Naive B cell (primary cell): Measurements from ENCODE around the gene CHAF1A. TPM values are rescaled to one million over a fixed set of nuclear protein-coding genes. Genes with fewer than 3 reads are reported as not detected.

ENCODE experiments used
- ATAC-seq, 2 donors: fragments of 150-1000 bp; cut with Tn5 transposase; 2 replicates each; pipeline ENCODE4 v1.10.0; 2021; ENCODE audit warnings: low read depth in 2 of 2, mild to moderate bottlenecking in 2 of 2, moderate library complexity in 2 of 2
- DNase-seq: peaks from one replicate; pipeline ENCODE4 v3.0.0; 2022
- H3K27ac Mint-ChIP-seq, 6 donors: one replicate each; pipeline ENCODE4 v1.8.0; 2020 to 2022; ENCODE audit warnings: mild to moderate bottlenecking in 6 of 6, mixed read lengths in 6 of 6, moderate library complexity in 5 of 6, inconsistent platforms in 2 of 6
- H3K27me3 Mint-ChIP-seq, 3 donors: one replicate each; pipeline ENCODE4 v1.8.0; 2021 to 2022; ENCODE audit warnings: mixed read lengths in 3 of 3, mild to moderate bottlenecking in 1 of 3
- H3K36me3 Mint-ChIP-seq, 2 donors: one replicate each; pipeline ENCODE4 v1.8.0; 2020 to 2022; ENCODE audit warnings: mixed read lengths in 2 of 2, inconsistent platforms in 1 of 2, mild to moderate bottlenecking in 1 of 2
- H3K4me1 Mint-ChIP-seq, 3 donors: one replicate each; pipeline ENCODE4 v1.8.0; 2020 to 2022; ENCODE audit warnings: mixed read lengths in 3 of 3, inconsistent platforms in 1 of 3, mild to moderate bottlenecking in 1 of 3, moderate library complexity in 1 of 3
- H3K4me3 Mint-ChIP-seq, 8 donors: one replicate each; pipeline ENCODE4 v1.8.0; 2020 to 2022; ENCODE audit warnings: mild to moderate bottlenecking in 8 of 8, mixed read lengths in 8 of 8, moderate library complexity in 8 of 8, inconsistent platforms in 2 of 8
- H3K9me3 Mint-ChIP-seq, 7 donors: one replicate each; pipeline ENCODE4 v1.8.0; 2020 to 2022; ENCODE audit warnings: mixed read lengths in 7 of 7, mild to moderate bottlenecking in 5 of 7, inconsistent platforms in 2 of 7, moderate library complexity in 1 of 7
- polyA plus RNA-seq, 6 donors: library from polyadenylated mRNA; unstranded; fragments of 300-500 nt; fragmentation: Illumina TruSeq; gene quantifications; one replicate each; pipeline ENCODE4 v1.2.3, GENCODE V29; 2021; ENCODE audit warnings: low read depth in 6 of 6

The CHAF1A gene
- polyA plus RNA-seq, 6 donors from 2014 or later: 0.14 to 4.8 (median 2.7) TPM

DNA sequence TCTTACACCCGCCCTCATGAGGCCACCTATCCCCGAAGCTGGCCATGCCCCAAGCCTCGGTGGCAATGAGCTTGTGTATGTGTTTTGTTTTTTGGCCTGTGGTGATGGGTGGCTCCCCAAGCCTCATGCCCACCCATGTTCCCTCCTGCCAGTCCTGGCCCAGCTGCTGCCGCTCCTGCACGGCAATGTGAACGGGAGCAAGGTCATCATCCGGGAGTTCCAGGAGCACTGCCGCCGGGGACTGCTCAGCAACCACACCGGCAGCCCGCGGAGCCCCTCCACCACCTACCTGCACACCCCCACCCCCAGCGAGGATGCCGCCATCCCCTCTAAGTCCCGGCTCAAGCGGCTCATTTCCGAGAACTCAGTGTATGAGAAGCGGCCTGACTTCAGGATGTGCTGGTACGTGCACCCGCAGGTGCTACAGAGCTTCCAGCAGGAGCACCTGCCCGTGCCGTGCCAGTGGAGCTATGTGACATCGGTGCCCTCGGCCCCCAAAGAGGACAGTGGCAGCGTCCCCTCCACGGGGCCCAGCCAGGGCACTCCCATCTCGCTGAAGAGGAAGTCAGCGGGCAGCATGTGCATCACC is 30.6 kb downstream of the CHAF1A start:
- ATAC-seq: no peak
- Mint-ChIP-seq H3K27me3 (no peaks in the 10 kb centered on the region), H3K4me1 (peaks cover 10 to 21% (median 16%) of the 10 kb centered on the region in 3 donors), H3K4me3 (peak overlapping the region in 1 of 8 donors; percentile 57), H3K9me3 (no peaks in the 10 kb centered on the region), H3K36me3 (peaks cover 0 to 6% of the 10 kb centered on the region in 2 donors), H3K27ac (no peak overlapping the region)
- no peak for DNase-seq

DNA sequence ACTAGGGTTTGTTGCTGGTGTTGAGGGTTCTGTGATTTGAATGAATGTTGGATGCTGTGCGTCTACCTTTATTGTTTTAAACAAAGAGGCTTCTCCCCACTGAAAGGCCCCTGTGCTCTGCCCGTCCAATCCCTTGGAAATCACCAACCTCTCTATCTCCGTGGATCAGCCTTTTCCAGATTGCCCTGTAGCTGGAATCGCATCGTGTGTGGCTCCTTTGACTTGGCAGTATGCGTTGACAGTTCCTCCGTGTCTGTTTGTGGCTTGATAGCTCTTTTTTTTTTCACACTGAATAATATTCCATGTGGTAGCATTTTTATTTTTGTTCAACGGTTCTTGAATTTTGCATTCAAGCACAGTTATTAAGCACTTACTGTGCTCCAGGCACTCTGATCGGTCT is 32.0 kb downstream of the CHAF1A start:
- H3K36me3 Mint-ChIP-seq: peaks cover 0 to 6% of the 10 kb centered on the region in 2 donors
- no peak overlapping the region for H3K27ac Mint-ChIP-seq
- H3K4me3 Mint-ChIP-seq: no peak overlapping the region

DNA sequence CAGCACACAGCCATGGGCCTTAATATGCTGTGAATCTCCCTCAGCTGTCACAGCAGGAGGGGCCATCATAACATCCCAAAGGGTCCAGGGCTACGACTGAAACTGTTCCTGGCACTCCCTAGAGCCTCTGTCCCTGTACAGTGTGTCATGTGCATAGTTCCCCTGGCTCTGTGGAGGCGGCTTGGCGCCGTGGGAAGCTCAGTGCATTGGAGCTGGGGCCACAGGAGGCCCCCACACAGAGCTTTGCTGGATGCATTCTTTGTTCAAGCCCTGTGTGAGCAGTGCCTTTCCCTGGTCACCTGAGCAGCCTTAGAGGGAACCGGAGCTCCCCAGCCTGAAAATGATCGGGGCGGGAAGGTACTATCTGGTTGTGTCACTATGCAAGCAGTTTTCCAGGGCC is 33.8 kb downstream of the CHAF1A start:
- Mint-ChIP-seq H3K27me3 (no peaks in the 10 kb centered on the region), H3K9me3 (no peaks in the 10 kb centered on the region), H3K27ac (no peak overlapping the region), H3K4me1 (peaks cover 10 to 16% (median 13%) of the 10 kb centered on the region in 3 donors), H3K36me3 (peaks cover 0 to 6% of the 10 kb centered on the region in 2 donors), H3K4me3 (no peak overlapping the region)
- no peak for DNase-seq
- no peak for ATAC-seq

More for the DNA sequence above, 32.0 kb downstream of the CHAF1A start:
- H3K9me3 Mint-ChIP-seq: no peaks in the 10 kb centered on the region
- DNase-seq (no peak), ATAC-seq (no peak)
- H3K27me3 Mint-ChIP-seq: no peaks in the 10 kb centered on the region
- peaks cover 10 to 21% (median 16%) of the 10 kb centered on the region in 3 donors for H3K4me1 Mint-ChIP-seq

DNA sequence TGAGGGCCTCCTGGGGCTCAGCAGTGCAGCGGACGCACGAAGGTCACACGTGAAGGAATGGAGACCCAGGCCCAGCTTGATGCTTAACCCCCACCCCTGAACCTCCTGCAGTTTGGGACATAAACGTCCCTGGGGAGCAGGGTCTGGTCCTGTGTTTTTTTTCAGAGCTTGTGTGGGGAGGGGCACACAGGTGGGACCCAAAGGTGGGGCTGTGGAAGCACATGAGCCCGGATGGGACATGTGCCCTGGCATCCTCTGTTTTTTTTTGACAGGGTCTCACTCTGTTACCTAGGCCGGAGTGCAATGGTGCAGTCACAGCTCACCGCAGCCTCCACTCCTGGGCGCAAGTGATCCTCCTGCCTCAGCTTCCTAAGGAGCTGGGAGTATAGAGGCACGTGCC is 34.7 kb downstream of the CHAF1A start:
- Mint-ChIP-seq H3K4me1 (peaks cover 4 to 10% (median 8%) of the 10 kb centered on the region in 3 donors), H3K9me3 (no peaks in the 10 kb centered on the region), H3K27me3 (no peaks in the 10 kb centered on the region), H3K36me3 (peaks cover 0 to 6% of the 10 kb centered on the region in 2 donors), H3K27ac (no peak overlapping the region), H3K4me3 (no peak overlapping the region)
- DNase-seq (no peak), ATAC-seq (no peak)

DNA sequence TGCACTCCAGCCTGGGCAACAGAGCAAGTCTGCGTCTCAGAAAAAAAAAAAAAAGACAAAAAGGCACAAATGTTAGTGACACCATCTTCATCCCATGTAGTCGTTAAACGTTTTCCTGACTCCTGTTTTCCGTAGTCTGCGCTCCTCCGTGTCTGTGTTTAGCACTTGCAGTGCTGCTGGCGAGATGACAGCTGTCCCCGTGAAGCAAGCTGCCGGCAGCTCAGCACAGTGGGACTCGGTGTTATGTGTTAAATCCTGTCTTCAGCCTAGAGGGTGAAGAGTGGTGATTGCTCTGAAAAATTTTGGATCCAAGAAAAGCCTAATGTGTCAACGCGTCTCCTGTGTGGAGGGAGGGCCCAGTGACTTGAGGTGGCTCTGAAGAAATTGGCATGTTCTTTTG is 36.8 kb downstream of the CHAF1A start:
- Mint-ChIP-seq H3K27ac (peak overlapping the region in 4 of 6 donors; percentile 36 to 73 (median 38)), H3K36me3 (peaks cover 0 to 6% of the 10 kb centered on the region in 2 donors), H3K9me3 (no peaks in the 10 kb centered on the region), H3K4me3 (no peak overlapping the region), H3K4me1 (peaks cover 7 to 17% (median 15%) of the 10 kb centered on the region in 3 donors), H3K27me3 (no peaks in the 10 kb centered on the region)
- DNase-seq: no peak
- ATAC-seq: no peak

DNA sequence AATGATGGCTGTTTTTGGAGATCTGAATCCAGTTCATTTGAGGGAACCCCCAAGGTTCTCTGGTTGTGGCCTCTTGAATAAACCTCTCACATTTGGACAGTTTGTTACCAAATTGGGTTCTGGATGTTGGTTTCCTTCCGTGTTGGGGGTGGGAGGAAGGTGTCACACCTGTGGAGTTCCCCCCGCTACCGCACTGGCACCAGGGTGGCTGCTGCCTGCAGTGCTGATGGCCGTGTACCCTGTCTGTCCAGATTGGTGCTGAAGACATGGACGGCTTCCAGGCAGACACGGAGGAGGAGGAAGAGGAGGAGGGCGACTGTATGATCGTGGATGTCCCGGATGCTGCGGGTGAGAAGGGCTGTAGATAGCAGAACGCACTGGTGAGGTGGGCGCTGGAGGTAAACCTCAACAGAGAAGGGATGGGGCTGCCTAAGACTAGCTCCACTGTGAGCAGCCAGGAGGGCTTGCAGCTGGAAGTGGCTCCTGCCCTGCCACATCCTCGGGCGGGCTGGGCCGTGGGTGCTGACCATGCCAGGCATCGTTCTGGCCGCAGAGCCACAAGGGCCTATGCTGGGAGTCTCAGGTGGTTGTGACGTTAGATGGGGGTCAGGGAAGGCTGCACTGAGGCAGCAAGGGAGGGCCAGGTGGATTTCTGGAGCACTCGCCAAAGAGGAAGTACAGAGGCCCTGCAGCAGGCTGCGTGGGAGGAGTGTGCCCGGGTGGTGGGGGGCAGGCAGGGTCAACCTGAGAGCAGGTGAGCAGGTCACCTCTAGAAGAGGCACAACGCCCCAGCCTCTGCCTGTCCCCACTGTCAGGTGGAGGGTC is 39.8 kb downstream of the CHAF1A start:
- H3K36me3 Mint-ChIP-seq: no peaks in the 10 kb centered on the region
- peaks cover 7 to 17% (median 13%) of the 10 kb centered on the region in 3 donors for H3K4me1 Mint-ChIP-seq
- no peaks in the 10 kb centered on the region for H3K27me3 Mint-ChIP-seq
- H3K4me3 Mint-ChIP-seq: peak overlapping the region in 2 of 8 donors; percentile 36 to 82
- H3K9me3 Mint-ChIP-seq: no peaks in the 10 kb centered on the region
- DNase-seq: no peak
- H3K27ac Mint-ChIP-seq: peak overlapping the region in 5 of 6 donors; percentile 42 to 89 (median 83)
- ATAC-seq: peak; percentile 45 to 47

DNA sequence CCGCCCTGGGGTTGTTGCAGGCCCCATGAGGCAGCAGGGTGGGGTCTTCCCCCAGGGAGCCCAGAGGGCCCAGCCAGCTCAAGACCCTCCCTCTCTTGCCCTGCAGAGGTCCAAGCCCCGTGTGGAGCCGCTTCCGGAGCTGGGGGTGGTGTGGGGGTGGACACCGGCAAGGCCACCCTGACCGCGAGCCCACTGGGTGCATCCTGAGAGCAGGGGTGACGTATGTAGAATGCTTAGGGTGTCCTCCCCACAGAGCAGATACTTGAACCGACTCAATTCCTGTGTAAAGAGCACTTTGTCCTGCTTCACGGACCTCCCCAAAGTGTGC is 40.3 kb downstream of the CHAF1A start:
- Mint-ChIP-seq H3K27ac (peak overlapping the region in 3 of 6 donors; percentile 21 to 83 (median 70)), H3K36me3 (no peaks in the 10 kb centered on the region)

DNA sequence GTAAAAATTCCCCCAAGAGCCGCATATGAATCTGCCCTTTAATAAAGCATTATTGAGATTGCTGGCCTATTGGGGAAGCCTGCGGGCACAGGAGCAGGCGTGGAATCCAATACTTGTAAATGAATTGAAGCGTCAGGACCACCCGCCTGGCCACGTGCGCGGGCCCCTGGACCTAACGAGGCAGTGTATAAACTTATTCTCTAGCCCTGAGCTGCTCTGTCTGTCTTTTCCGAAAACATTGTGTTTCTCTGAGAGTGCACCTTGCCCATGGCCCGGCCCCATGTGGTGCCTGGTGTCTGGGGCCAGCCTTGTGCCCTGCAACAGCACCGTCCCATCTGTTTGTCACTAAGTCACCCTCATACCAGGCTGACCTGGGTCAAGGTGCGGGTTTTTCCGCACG is 40.7 kb downstream of the CHAF1A start:
- DNase-seq: no peak
- Mint-ChIP-seq H3K27ac (peak overlapping the region in 1 of 6 donors; percentile 70), H3K9me3 (no peaks in the 10 kb centered on the region), H3K27me3 (no peaks in the 10 kb centered on the region), H3K4me1 (peaks cover 7 to 17% (median 13%) of the 10 kb centered on the region in 3 donors), H3K4me3 (no peak overlapping the region), H3K36me3 (no peaks in the 10 kb centered on the region)
- no peak for ATAC-seq

More for the DNA sequence above, 40.3 kb downstream of the CHAF1A start:
- Mint-ChIP-seq H3K9me3 (no peaks in the 10 kb centered on the region), H3K4me1 (peaks cover 7 to 17% (median 13%) of the 10 kb centered on the region in 3 donors), H3K27me3 (no peaks in the 10 kb centered on the region), H3K4me3 (no peak overlapping the region)
- DNase-seq (no peak), ATAC-seq (no peak)

DNA sequence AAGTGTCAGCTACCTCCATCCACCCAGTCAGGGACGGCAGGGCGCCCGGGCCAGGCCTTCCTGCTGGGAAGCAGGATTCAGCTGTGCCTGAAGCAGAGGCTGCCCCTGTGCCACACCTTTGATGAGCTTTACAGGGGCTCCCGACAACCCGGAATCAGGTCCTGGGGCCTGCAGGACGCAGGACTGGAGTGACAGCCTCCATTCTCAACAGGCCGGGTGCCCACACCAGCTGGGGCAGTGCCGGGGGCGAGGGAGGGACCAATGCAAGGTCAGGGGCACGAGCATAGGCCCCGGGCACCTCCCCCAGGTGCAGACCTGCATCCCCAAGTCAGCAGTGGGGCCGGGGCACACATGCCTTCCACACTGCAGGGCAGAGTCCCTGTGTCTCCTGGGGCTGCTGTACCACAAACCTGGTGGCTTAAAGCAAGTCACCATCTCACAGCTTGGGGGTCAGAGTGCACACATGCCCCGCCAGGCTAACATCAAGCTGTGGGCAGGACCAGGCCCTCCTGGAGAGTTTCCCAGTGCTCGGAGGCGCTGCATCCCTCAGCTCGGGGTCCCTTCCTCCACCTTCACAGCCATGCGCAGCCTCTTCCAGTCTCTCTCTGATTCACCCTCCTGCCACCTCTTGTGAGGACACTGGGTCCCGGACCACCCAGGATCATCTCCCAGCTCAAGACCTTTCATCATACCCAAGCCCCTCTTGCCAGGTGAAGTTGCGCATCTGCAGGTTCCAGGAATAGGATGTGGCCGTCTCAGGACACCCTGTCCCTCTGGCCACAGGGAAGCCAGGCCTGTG is 41.7 kb downstream of the CHAF1A start:
- no peak for ATAC-seq
- no peak overlapping the region for H3K4me3 Mint-ChIP-seq

DNA sequence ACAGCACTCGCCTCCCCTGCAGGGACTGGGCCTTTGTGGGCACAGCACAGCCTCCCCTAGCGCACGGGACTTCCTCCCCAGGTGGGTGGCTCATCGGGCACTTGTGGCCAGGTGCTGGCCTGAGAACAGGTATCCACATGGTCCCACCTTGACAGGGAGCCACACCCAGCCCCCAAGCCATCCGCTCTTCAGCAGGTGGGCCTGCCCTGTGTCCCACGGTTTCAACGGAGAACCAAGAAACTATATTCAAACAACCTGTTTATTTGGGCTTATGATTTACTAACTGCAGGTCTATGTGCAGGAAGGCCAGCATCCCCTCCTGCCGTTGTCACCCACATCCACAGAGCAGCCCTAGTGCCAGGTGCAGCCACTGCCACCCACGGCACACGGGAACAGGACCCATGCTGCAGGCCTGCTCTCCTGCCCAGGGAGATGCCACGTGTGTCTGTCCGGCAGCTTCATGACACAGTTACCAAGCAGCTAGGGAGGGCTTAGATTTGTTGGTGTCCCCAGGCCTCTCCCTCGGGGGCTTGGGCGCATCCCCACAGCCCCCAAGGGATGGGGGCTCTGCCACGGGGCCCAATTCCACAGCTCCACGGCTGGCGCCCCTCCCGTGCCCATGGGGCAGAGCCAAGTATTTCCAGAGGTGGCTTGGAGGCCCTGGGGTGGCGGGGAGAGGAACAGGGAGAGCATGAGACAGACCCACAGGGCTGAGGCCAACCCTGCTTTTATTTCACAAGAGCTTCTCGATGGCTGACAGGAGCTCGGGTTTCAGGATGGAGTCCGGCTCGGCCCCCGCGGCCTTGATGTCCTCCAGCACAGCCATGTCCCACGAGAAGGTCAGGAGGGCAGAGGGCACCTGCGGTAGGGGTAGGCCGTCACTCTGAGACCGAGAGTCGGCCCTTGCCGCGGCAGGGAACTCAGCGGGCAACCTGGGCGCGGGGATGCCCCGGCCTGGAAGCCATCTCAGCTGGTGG is 42.6 kb downstream of the CHAF1A start:
- Mint-ChIP-seq H3K4me1 (peaks cover 7 to 17% (median 13%) of the 10 kb centered on the region in 3 donors), H3K27ac (no peak overlapping the region), H3K4me3 (no peak overlapping the region), H3K36me3 (peaks cover 0 to 6% of the 10 kb centered on the region in 2 donors), H3K27me3 (no peaks in the 10 kb centered on the region), H3K9me3 (no peaks in the 10 kb centered on the region)
- ATAC-seq (no peak), DNase-seq (no peak)

More for the DNA sequence above, 41.7 kb downstream of the CHAF1A start:
- H3K4me1 Mint-ChIP-seq: peaks cover 7 to 17% (median 13%) of the 10 kb centered on the region in 3 donors
- no peaks in the 10 kb centered on the region for H3K27me3 Mint-ChIP-seq
- no peaks in the 10 kb centered on the region for H3K9me3 Mint-ChIP-seq
- no peaks in the 10 kb centered on the region for H3K36me3 Mint-ChIP-seq
- peak overlapping the region in 1 of 6 donors; percentile 3 for H3K27ac Mint-ChIP-seq
- no peak for DNase-seq

DNA sequence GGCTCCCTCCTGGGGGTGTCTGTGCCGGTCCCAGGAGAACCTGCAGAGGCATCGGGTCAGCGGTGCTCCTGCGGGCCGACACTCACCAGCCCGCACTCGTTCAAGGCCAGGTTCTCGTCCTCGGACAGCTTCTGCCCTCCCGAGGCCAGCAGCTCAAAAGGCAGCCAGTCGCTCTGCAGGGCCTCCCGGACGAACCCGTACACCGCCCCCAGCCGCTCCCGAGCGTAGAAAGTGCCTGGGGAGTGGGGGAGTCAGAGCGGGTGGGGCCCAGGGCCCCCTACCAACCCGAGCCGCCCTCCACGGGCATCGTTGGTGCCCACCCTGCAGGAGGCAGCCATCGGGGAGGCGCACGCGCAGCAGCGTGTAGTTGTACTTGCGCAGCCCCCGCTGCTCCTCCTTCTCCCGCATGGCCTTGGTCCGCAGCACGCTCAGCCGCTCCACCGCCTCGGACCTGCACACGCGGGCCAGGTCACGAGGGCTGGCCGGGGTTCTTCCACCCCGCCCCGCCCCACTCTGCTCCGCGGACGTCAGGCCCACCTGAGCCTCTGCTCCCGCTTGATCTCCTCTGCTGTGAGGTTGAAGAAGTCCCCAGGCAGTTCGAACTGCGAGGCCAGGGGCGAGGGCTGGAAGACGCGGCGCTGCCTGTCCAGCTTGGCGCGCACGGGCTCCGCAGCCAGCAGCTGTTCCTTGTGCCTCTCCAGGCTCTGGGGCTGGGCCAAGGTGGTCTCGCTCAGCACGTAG is 43.7 kb downstream of the CHAF1A start:
- DNase-seq (no peak), ATAC-seq (no peak)
- H3K27me3 Mint-ChIP-seq: no peaks in the 10 kb centered on the region
- peaks cover 7 to 17% (median 11%) of the 10 kb centered on the region in 3 donors for H3K4me1 Mint-ChIP-seq
- H3K9me3 Mint-ChIP-seq: no peaks in the 10 kb centered on the region
- H3K4me3 Mint-ChIP-seq: no peak overlapping the region
- H3K36me3 Mint-ChIP-seq: peaks cover 0 to 6% of the 10 kb centered on the region in 2 donors
- H3K27ac Mint-ChIP-seq: no peak overlapping the region

DNA sequence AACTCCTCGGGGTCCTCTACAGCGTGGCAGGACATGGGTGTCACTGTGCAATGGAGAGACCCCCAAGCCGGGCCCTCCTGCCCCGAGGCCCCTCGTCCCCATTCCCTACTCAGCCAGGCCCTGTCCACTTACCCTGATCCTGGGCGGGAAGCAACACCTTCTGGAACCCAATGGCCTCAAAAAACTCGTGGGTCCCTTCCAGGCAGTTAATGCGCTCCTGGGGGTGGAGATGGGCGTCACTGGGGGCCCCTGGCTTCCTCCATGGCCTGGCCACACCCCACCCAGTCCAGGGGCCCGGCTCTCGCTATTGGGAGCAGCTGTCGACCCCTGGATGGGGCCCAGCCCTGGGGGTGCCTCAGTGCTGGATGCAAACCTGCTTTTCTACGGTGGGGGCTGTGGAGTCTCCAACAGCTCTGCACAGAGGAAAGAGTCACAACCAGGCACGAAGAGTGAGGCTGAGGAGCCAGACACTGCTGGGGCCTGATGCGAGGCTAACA is 44.3 kb downstream of the CHAF1A start:
- Mint-ChIP-seq H3K27ac (no peak overlapping the region), H3K36me3 (peaks cover 0 to 6% of the 10 kb centered on the region in 2 donors), H3K27me3 (no peaks in the 10 kb centered on the region), H3K4me1 (peaks cover 7 to 17% (median 11%) of the 10 kb centered on the region in 3 donors), H3K9me3 (no peaks in the 10 kb centered on the region), H3K4me3 (no peak overlapping the region)
- no peak for ATAC-seq
- no peak for DNase-seq
